Subcutaneous abdominal adipose tissue (tissue), 5 donors: ENCODE data around the gene ZNF555.
"Not testable (repeated sequence)": the region's sequence is repeated elsewhere in the genome, so short reads cannot be mapped to it uniquely, and the experiment has no call there.

Source experiments
- H3K27ac ChIP-seq: one replicate; pipeline ENCODE4 v1.7.0; 2013; ENCODE audit warnings: low read depth, mild to moderate bottlenecking, inconsistent platforms, low read length, moderate library complexity
- H3K27me3 ChIP-seq, 5 donors: one replicate each; pipeline ENCODE4 v1.7.0; 2013; ENCODE audit warnings: low read length in 5 of 5, inconsistent platforms in 1 of 5; ENCODE audit not compliant: control insufficient read depth in 5 of 5, insufficient read depth in 4 of 5
- H3K36me3 ChIP-seq, 5 donors: one replicate each; pipeline ENCODE4 v1.7.0; 2013; ENCODE audit warnings: low read length in 5 of 5; ENCODE audit not compliant: control insufficient read depth in 5 of 5, insufficient read depth in 5 of 5
- H3K4me1 ChIP-seq, 5 donors: one replicate each; pipeline ENCODE4 v1.7.0; 2013; ENCODE audit warnings: low read length in 5 of 5, mild to moderate bottlenecking in 3 of 5, moderate library complexity in 1 of 5; ENCODE audit not compliant: control insufficient read depth in 5 of 5, insufficient read depth in 5 of 5
- H3K4me3 ChIP-seq, 5 donors: one replicate each; pipeline ENCODE4 v1.7.0; 2013; ENCODE audit warnings: low read length in 5 of 5, low read depth in 1 of 5
- H3K9ac ChIP-seq, 5 donors: one replicate each; pipeline ENCODE4 v1.7.0; 2013; ENCODE audit warnings: low read length in 5 of 5, mild to moderate bottlenecking in 4 of 5, moderate library complexity in 3 of 5
- H3K9me3 ChIP-seq, 5 donors: one replicate each; pipeline ENCODE4 v1.7.0; 2013; ENCODE audit warnings: low read length in 5 of 5; ENCODE audit not compliant: control insufficient read depth in 5 of 5
- donor health status: healthy.
- donor health status: healthy.
- donor health status: healthy.
- donor health status: healthy.
- donor health status: healthy.

ZNF555 gene

DNA sequence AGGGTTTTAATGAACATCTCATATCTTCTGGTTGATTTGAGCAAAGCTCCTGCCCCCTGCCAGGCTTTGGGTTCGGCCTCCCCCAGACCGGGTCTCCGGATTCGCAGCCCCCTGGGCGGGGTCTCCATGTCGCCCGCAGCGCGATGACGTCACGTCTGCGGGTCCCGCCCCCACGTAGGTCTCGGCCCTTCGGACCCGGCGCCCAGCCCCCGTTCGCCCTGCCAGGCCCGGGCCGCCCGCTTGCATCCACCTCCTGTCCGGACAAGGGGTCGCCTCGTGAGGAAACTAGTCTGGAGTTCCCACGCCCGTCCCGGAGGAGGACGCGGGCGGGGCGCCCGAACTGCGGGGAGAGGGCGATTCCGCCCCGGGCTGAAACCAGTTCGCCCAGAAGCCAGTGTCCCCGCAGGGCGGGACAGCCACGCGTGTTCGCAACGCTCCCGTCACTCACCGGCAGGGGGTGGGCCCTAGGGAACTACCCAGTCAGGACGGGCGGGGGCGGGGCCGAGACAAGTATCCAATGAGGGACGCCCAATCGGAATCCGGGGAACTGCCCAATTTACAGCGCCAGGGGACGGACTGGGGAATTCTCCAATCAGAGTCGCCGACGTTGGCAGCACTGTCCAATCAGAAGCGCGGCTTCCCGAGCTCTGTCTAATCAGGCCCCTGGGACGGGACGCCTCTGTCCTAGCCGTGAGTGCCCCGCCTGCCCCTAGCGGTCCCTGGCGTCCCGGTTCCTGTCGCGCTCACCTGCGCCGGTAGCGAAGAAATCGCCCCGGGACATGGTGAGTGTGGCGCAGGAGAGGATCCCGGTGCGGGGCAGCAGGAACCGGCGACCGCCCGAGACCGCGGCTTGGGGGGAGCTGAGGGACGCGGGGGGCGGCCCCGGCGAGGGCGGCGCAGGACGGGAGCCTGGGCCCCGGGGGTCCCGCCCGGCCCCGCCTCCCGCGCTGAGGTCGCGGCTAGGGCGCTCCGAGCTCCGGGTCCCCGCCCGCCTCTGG is at the start of gene ZNF555:
Gene ZNF555 (plus strand): TSS at position 682 of the 998 bp plus-strand sequence. CDS start 98 bp downstream, at position 780.
- peak within 1 kb of the TSS; percentile 74 to 90 (median 77) for H3K4me3 ChIP-seq
- H3K9me3 ChIP-seq = peaks cover 2 to 16% (median 12%) of the 10 kb centered on the region in 5 donors
- peaks cover 0 to 5% (median 0%) of the 10 kb centered on the region in 5 donors for H3K36me3 ChIP-seq
- H3K27ac ChIP-seq = peak within 1 kb of the TSS; percentile 90
- peak within 1 kb of the TSS; percentile 22 to 82 (median 74) for H3K9ac ChIP-seq
- H3K27me3 ChIP-seq = no peaks in the 10 kb centered on the region
- peaks cover 0 to 17% (median 7%) of the 10 kb centered on the region in 5 donors for H3K4me1 ChIP-seq

GRCh38 chr19:2791876-2792275 is 49.4 kb upstream of the ZNF555 start:
- no peak overlapping the region for H3K4me3 ChIP-seq
- peaks cover 0 to 50% (median 25%) of the 10 kb centered on the region in 5 donors for H3K36me3 ChIP-seq
- H3K27me3 ChIP-seq = no peaks in the 10 kb centered on the region
- no peak overlapping the region for H3K27ac ChIP-seq
- H3K9ac ChIP-seq = no peak overlapping the region
- no peaks in the 10 kb centered on the region for H3K9me3 ChIP-seq
- no peaks in the 10 kb centered on the region for H3K4me1 ChIP-seq

DNA sequence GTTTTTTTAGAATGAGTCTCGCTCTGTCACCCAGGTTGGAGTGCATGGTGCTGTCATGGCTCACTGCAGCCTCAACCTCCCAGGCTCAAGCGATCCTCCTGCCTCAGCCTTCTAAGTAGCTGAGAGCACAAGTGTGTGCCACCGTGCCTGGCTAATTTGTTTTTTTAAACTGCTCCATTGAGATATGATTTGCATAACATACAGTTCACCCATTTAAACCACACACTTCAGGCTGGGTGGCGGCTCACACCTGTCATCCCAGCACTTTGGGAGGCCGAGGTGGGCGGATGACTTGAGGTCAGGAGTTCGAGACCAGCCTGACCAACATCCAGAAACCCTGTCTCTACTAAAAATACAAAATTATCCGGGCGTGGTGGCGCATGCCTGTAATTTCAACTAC is 48.6 kb upstream of the ZNF555 start:
- H3K4me1 ChIP-seq, H3K4me3 ChIP-seq, H3K27me3 ChIP-seq, H3K9ac ChIP-seq, H3K9me3 ChIP-seq, H3K27ac ChIP-seq: not testable (repeated sequence)
- peaks cover 0 to 57% (median 30%) of the 10 kb centered on the region in 5 donors for H3K36me3 ChIP-seq

DNA sequence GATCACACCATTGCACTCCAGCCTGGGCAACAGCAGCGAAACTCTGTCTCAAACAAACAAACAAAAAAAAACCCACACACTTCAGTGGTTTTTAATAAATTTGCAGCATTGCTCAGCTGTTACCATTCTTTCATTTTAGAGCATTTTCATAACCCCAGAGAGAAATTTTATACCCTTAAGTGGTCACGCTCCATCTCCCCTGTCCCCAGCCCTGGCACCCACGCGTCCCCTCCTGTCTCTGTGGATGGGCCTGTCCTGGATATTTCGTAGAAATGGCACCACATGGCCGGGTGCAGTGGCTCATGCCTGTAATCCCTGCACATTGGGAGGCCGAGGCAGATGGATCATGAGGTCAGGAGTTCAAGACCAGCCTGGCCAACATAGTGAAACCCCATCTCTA is 48.1 kb upstream of the ZNF555 start:
- H3K27me3 ChIP-seq = no peaks in the 10 kb centered on the region
- no peak overlapping the region for H3K4me3 ChIP-seq
- no peaks in the 10 kb centered on the region for H3K9me3 ChIP-seq
- H3K9ac ChIP-seq = no peak overlapping the region
- H3K36me3 ChIP-seq = peaks cover 0 to 62% (median 30%) of the 10 kb centered on the region in 5 donors
- no peak overlapping the region for H3K27ac ChIP-seq
- no peaks in the 10 kb centered on the region for H3K4me1 ChIP-seq

DNA sequence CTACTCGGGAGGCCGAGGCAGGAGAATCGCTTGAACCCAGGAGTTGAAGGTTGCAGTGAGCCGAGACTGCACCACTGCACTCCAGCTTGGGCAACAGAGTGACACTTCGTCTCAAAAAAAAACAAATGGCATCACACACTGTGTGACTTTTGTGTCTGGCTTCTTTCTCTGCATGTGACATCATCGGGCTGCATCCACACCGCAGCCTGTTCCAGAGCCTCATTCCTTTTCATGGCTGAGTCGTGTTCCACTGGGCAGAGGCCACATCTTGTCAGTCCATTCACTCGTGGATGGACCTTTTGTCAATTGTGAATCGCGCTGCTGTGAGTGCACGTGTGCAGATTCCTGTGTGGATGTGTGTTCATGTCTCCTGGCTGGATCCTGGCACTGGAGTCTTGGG is 47.7 kb upstream of the ZNF555 start:
- Histone ChIP-seq H3K9ac (no peak overlapping the region), H3K4me3 (no peak overlapping the region), H3K36me3 (peaks cover 0 to 66% (median 34%) of the 10 kb centered on the region in 5 donors), H3K27ac (no peak overlapping the region), H3K27me3 (no peaks in the 10 kb centered on the region), H3K4me1 (no peaks in the 10 kb centered on the region), H3K9me3 (no peaks in the 10 kb centered on the region)

- H3K36me3 ChIP-seq = peaks cover 0 to 78% (median 42%) of the 10 kb centered on the region in 5 donors
- no peaks in the 10 kb centered on the region for H3K27me3 ChIP-seq
- no peak overlapping the region for H3K4me3 ChIP-seq
- H3K9ac ChIP-seq = no peak overlapping the region
- no peak overlapping the region for H3K27ac ChIP-seq
- no peaks in the 10 kb centered on the region for H3K9me3 ChIP-seq
- H3K4me1 ChIP-seq = no peaks in the 10 kb centered on the region
These were observed 45.2 kb upstream of the ZNF555 start for GRCh38 chr19:2795827-2796658.

GRCh38 chr19:2796659-2797266 is 44.5 kb upstream of the ZNF555 start:
- no peak overlapping the region for H3K9ac ChIP-seq
- H3K9me3 ChIP-seq = no peaks in the 10 kb centered on the region
- no peak overlapping the region for H3K4me3 ChIP-seq
- H3K27ac ChIP-seq = no peak overlapping the region
- H3K36me3 ChIP-seq = peaks cover 0 to 78% (median 41%) of the 10 kb centered on the region in 5 donors
- no peaks in the 10 kb centered on the region for H3K4me1 ChIP-seq
- no peaks in the 10 kb centered on the region for H3K27me3 ChIP-seq

DNA sequence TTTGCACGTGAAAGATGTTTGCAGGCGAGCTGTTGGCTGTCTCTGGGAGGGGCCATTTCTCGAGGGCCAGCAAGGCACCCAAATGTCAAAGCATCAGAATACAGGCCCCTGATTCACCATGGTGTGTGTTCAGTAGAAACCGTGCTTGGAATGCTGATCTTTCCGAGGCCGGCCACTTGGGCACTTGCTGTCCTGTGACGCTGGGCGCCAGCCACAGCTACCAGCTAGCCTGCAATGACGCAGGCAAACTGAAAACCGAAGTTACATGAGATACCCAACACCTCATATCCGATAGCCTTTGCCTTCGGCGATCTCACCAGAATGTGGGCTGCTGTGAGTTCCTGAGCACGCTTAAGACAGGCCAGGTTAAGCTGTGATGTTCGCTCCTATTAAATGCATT is 44.0 kb upstream of the ZNF555 start:
- H3K27ac ChIP-seq = no peak overlapping the region

DNA sequence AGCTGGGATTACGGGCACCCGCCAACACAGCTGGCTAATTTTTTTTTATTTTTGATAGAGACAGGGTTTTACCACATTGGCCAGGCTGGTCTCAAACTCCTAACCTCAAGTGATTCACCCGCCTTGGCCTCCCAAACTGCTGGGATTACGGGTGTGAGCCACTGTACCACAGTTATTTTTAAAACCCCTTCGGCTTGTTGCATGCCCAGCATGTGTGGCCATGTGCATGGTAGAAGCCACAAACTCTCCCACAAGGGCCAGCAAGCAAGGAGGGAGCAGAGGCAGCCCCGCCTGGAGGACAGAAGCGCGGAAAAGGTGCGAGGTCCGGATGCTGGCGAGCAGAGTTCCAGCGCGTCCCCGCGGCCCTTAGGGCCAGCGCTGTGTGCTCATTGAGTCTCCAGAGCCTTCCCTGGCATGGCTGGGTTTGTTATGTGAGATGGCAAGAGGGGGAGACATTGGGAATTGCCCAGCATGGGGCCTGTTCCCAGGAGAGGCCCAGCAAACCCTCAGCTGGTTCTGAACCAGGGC is 43.1 kb upstream of the ZNF555 start:
- Histone ChIP-seq H3K4me3 (no peak overlapping the region), H3K27ac (no peak overlapping the region), H3K4me1 (no peaks in the 10 kb centered on the region), H3K27me3 (no peaks in the 10 kb centered on the region), H3K9me3 (no peaks in the 10 kb centered on the region), H3K9ac (no peak overlapping the region), H3K36me3 (peaks cover 0 to 86% (median 45%) of the 10 kb centered on the region in 5 donors)

More for the DNA sequence above, 44.0 kb upstream of the ZNF555 start:
- no peaks in the 10 kb centered on the region for H3K27me3 ChIP-seq
- H3K36me3 ChIP-seq = peaks cover 0 to 77% (median 42%) of the 10 kb centered on the region in 5 donors
- no peak overlapping the region for H3K4me3 ChIP-seq
- no peaks in the 10 kb centered on the region for H3K9me3 ChIP-seq
- no peak overlapping the region for H3K9ac ChIP-seq
- H3K4me1 ChIP-seq = no peaks in the 10 kb centered on the region
